ENCODE results near the gene MTA2. TPM values are rescaled to one million over a fixed set of nuclear protein-coding genes. Genes with fewer than 3 reads are reported as not detected.

MTA2 gene
- total and polyA plus RNA-seq, 2 of the 8 experiments (the other 6 are each of a cell fraction or from before 2014, with no cell fraction given): 25.7 to 114 TPM

- TF ChIP-seq CHD7 (IDR thresholded peaks at IDR 0.05; ENCODE audit: insufficient replicate concordance, low read length) (no peak), EP300 (IDR thresholded peaks at IDR 0.05; ENCODE audit: borderline replicate concordance in 1 of 2, low read depth in 2 of 2, low read length in 2 of 2) (peak; percentile 68 to 99; a peak in 2 of 3 replicates), TBP (IDR thresholded peaks at IDR 0.05; ENCODE audit: low read depth, low read length) (peak; percentile 37; the same call in 1 of the 2 replicates), JUND (IDR thresholded peaks at IDR 0.05; ENCODE audit: low read length) (peak; percentile 84), YY1 (IDR thresholded peaks at IDR 0.05; ENCODE audit: low read depth, low read length) (0 out of 2 replicates have a peak, but pooled peaks have one; percentile 33), CBX5 (IDR thresholded peaks at IDR 0.05; ENCODE audit: low read depth, low read length) (no peak), JUN (IDR thresholded peaks at IDR 0.05; ENCODE audit: low read depth, low read length) (no peak), RFX5 (IDR thresholded peaks at IDR 0.05; ENCODE audit: borderline replicate concordance, low read depth, low read length) (peak; percentile 55; the same call in 1 of the 2 replicates)
Measured at GRCh38 chr11:62553080-62553838, 48.4 kb downstream of the MTA2 start (continued).

Measured in H1 (cell line).